Natural killer cell (primary cell): ENCODE data around the gene AVPR2. TPM values are rescaled to one million over a fixed set of nuclear protein-coding genes. Genes with fewer than 3 reads are reported as not detected.

Experiments used
- ATAC-seq, 3 donors: fragments of 150-1000 bp in 2 of 3; fragments of 200-7000 bp in 1 of 3; cut with Tn5 transposase; 1 replicate in 1 of 3; 2 replicates in 2 of 3; pipeline ENCODE4 v1.10.0; 2021; ENCODE audit warnings: mild to moderate bottlenecking in 2 of 3, moderate library complexity in 2 of 3
- DNase-seq, 2 donors: peaks; one replicate each; pipeline versions ENCODE4 v3.0.0 to v3.0.0-alpha.2; 2013 to 2021; ENCODE audit warnings: mixed read lengths in 1 of 2
- H3K27ac ChIP-seq: one replicate; pipeline ENCODE4 v1.5.1; 2013; ENCODE audit warnings: mild to moderate bottlenecking, low read length
- H3K27me3 ChIP-seq: one replicate; pipeline ENCODE4 v1.6.1; 2013; ENCODE audit warnings: low read length; ENCODE audit not compliant: control insufficient read depth, insufficient read depth
- H3K36me3 ChIP-seq: one replicate; pipeline ENCODE4 v1.6.1; 2013; ENCODE audit warnings: low read length; ENCODE audit not compliant: control insufficient read depth, insufficient read depth
- H3K4me1 ChIP-seq: one replicate; pipeline ENCODE4 v1.6.1; 2013; ENCODE audit warnings: low read length; ENCODE audit not compliant: control insufficient read depth, insufficient read depth
- H3K4me3 ChIP-seq: one replicate; pipeline ENCODE4 v1.5.1; 2013; ENCODE audit warnings: low read length
- H3K9me3 ChIP-seq: one replicate; pipeline ENCODE4 v1.6.1; 2013; ENCODE audit warnings: low read length; ENCODE audit not compliant: control insufficient read depth, insufficient read depth
- H3K27ac Mint-ChIP-seq, 2 donors: one replicate each; pipeline ENCODE4 v1.8.0; 2022; ENCODE audit warnings: mild to moderate bottlenecking in 2 of 2, mixed read lengths in 2 of 2, moderate library complexity in 1 of 2
- H3K27me3 Mint-ChIP-seq, 2 donors: one replicate each; pipeline ENCODE4 v1.8.0; 2022; ENCODE audit warnings: low read depth in 2 of 2, mixed read lengths in 2 of 2
- H3K36me3 Mint-ChIP-seq: one replicate; pipeline ENCODE4 v1.8.0; 2022; ENCODE audit warnings: mixed read lengths
- H3K4me1 Mint-ChIP-seq, 2 donors: one replicate each; pipeline ENCODE4 v1.8.0; 2022; ENCODE audit warnings: mixed read lengths in 2 of 2
- H3K4me3 Mint-ChIP-seq: one replicate; pipeline ENCODE4 v1.8.0; 2022; ENCODE audit warnings: mild to moderate bottlenecking, moderate library complexity, mixed read lengths
- H3K9me3 Mint-ChIP-seq, 2 donors: one replicate each; pipeline ENCODE4 v1.8.0; 2022; ENCODE audit warnings: mixed read lengths in 2 of 2
- CTCF ChIP-seq: fragments of 200-600 bp; IDR thresholded peaks from one replicate; pipeline ENCODE4 v1.8.0; 2022; ENCODE audit warnings: antibody characterized with exemption
- WGBS: methylation state at CpG from one replicate; pipeline ENCODE4 v1.1.7; 2013; ENCODE audit warnings: missing lambda C conversion rate; ENCODE audit not compliant: insufficient coverage; 5-methylcytosine and 5-hydroxymethylcytosine counted together
- intact Hi-C: fragments of 100-400 bp; cut with micrococcal nuclease; formaldehyde crosslinking; loops from one replicate; pipeline ENCODE4 v1.14.2; 2022
- total RNA-seq, 4 donors: library from RNA; stranded (reverse); fragments of 120-200 nt in 1 of 4; gene quantifications; one replicate each; pipeline versions ENCODE4 v1.2.3 to v1.2.4, GENCODE V29; 2013 to 2022

The AVPR2 gene
- total RNA-seq, 3 donors from 2014 or later (not counting 1 experiment from before 2014, with no cell fraction given), result not detected

- Histone ChIP-seq H3K4me3 (peak within 1 kb of the TSS; percentile 44), H3K4me1 (peaks cover 62% of the 10 kb centered on the region), H3K36me3 (peaks cover 6% of the 10 kb centered on the region), H3K27me3 (no peaks in the 10 kb centered on the region), H3K27ac (peak within 1 kb of the TSS; percentile 50), H3K9me3 (no peaks in the 10 kb centered on the region)
- Mint-ChIP-seq H3K27me3 (no peaks in the 10 kb centered on the region), H3K27ac (peak within 1 kb of the TSS; percentile 53 to 90), H3K4me3 (peak within 1 kb of the TSS; percentile 87), H3K9me3 (no peaks in the 10 kb centered on the region), H3K36me3 (no peaks in the 10 kb centered on the region), H3K4me1 (peaks cover 15 to 29% of the 10 kb centered on the region in 2 donors)
- 12% methylated on average over 31 of the region's 31 CpGs for WGBS
- DNase-seq (peak in 1 of 2 donors; percentile 59), ATAC-seq (peak; percentile 46 to 64 (median 47))
- TF ChIP-seq CTCF, result no peak
- intact Hi-C loops, result no loop called here
Observed at GRCh38 chrX:153944140-153944799, 39.8 kb downstream of the AVPR2 start, which contains the start of gene RENBP. Gene RENBP (minus strand): TSS chrX:153944643. CDS start chrX:153944610, 33 bp downstream.

- peak overlapping the region; percentile 44 for H3K4me3 ChIP-seq
- 45% methylated on average over 6 of the region's 6 CpGs for WGBS
- no peaks in the 10 kb centered on the region for H3K9me3 ChIP-seq
- intact Hi-C loops, result no loop called here
- H3K4me1 ChIP-seq, result peaks cover 67% of the 10 kb centered on the region
- Mint-ChIP-seq H3K9me3 (no peaks in the 10 kb centered on the region), H3K27me3 (no peaks in the 10 kb centered on the region), H3K36me3 (no peaks in the 10 kb centered on the region), H3K27ac (peak overlapping the region; percentile 53 to 90), H3K4me1 (peaks cover 15 to 29% of the 10 kb centered on the region in 2 donors), H3K4me3 (peak overlapping the region; percentile 67)
- no peak overlapping the region for H3K27ac ChIP-seq
- DNase-seq, result no peak
- no peaks in the 10 kb centered on the region for H3K27me3 ChIP-seq
- TF ChIP-seq CTCF, result no peak
- peak in 1 of 3 donors; percentile 4 for ATAC-seq
- H3K36me3 ChIP-seq, result peaks cover 10% of the 10 kb centered on the region
Observed at GRCh38 chrX:153944800-153945150, 40.3 kb downstream of the AVPR2 start.

- WGBS, result 86% methylated on average over 24 of the region's 24 CpGs
- Histone ChIP-seq H3K4me1 (peaks cover 66% of the 10 kb centered on the region), H3K4me3 (no peak overlapping the region), H3K9me3 (no peaks in the 10 kb centered on the region), H3K27me3 (no peaks in the 10 kb centered on the region), H3K36me3 (peaks cover 24% of the 10 kb centered on the region), H3K27ac (no peak overlapping the region)
- Mint-ChIP-seq H3K4me3 (no peak overlapping the region), H3K36me3 (no peaks in the 10 kb centered on the region), H3K27me3 (no peaks in the 10 kb centered on the region), H3K4me1 (peaks cover 12 to 26% of the 10 kb centered on the region in 2 donors), H3K27ac (peak overlapping the region in 1 of 2 donors; percentile 93), H3K9me3 (no peaks in the 10 kb centered on the region)
- no peak for DNase-seq
- no peak for ATAC-seq
- intact Hi-C loops, result no loop called here
- TF ChIP-seq CTCF, result no peak
Observed at GRCh38 chrX:153945956-153946943, 41.8 kb downstream of the AVPR2 start.
